ENCODE results near the gene PLXNA4. TPM values are rescaled to one million over a fixed set of nuclear protein-coding genes. Genes with fewer than 3 reads are reported as not detected.

The PLXNA4 gene
- total and polyA plus RNA-seq, 10 donors: 0.15 to 14.7 (median 8.7) TPM

GRCh38 chr7:132317701-132318351 lies 258.4 kb downstream of the PLXNA4 start:
- peaks cover 4 to 19% (median 16%) of the 10 kb centered on the region in 6 donors for H3K4me1 ChIP-seq
- no peak for TF ChIP-seq POLR2AphosphoS5 (IDR thresholded peaks at IDR 0.05)
- no peak for TF ChIP-seq CTCF (IDR thresholded peaks at IDR 0.05 in 8 of 11, conservative IDR thresholded peaks at IDR 0.05 in 3 of 11)
- no peak for TF ChIP-seq POLR2A (IDR thresholded peaks at IDR 0.05)
- H3K36me3 ChIP-seq: no peaks in the 10 kb centered on the region
- H3K27ac ChIP-seq: no peak overlapping the region
- no peaks in the 10 kb centered on the region for H3K9me3 ChIP-seq
- peaks cover 0 to 43% (median 0%) of the 10 kb centered on the region in 7 donors for H3K27me3 ChIP-seq (replicated peaks in 1 of 7)
- no peak for DNase-seq
- 62 to 76% (median 76%) methylated on average over 7 of the region's 7 CpGs for WGBS, 5 donors
- H3K4me3 ChIP-seq: no peak overlapping the region
- intact Hi-C loops (cut with DNase I; ENCODE audit: low total_unique reads): loop anchor here (5.0 kb wide), 1 partner anchor 264 kb away; no protein-coding TSS in a partner anchor

- TF ChIP-seq POLR2AphosphoS5 (IDR thresholded peaks at IDR 0.05) (no peak), POLR2A (IDR thresholded peaks at IDR 0.05) (no peak), CTCF (IDR thresholded peaks at IDR 0.05 in 8 of 11, conservative IDR thresholded peaks at IDR 0.05 in 3 of 11) (no peak)
- H3K4me3 ChIP-seq: no peak overlapping the region
- H3K36me3 ChIP-seq: no peaks in the 10 kb centered on the region
- no peaks in the 10 kb centered on the region for H3K4me1 ChIP-seq
- intact Hi-C loops (cut with DNase I; ENCODE audit: low total_unique reads): no loop called here
- H3K27me3 ChIP-seq (replicated peaks in 1 of 7): peaks cover 0 to 21% (median 0%) of the 10 kb centered on the region in 7 donors
- no peak overlapping the region for H3K27ac ChIP-seq
- 77 to 86% (median 78%) methylated on average over 4 of the region's 4 CpGs for WGBS, 5 donors
- no peaks in the 10 kb centered on the region for H3K9me3 ChIP-seq
- DNase-seq: no peak
Measured at GRCh38 chr7:132312531-132313055, 263.7 kb downstream of the PLXNA4 start.

GRCh38 chr7:132311733-132312132 lies 264.5 kb downstream of the PLXNA4 start:
- intact Hi-C loops (cut with DNase I; ENCODE audit: low total_unique reads): no loop called here
- Histone ChIP-seq H3K36me3 (no peaks in the 10 kb centered on the region), H3K27ac (no peak overlapping the region), H3K4me1 (no peaks in the 10 kb centered on the region), H3K4me3 (no peak overlapping the region), H3K27me3 (replicated peaks in 1 of 7) (peaks cover 0 to 24% (median 0%) of the 10 kb centered on the region in 7 donors), H3K9me3 (no peaks in the 10 kb centered on the region)
- no peak for DNase-seq
- 65 to 88% (median 79%) methylated on average over 2 of the region's 2 CpGs for WGBS, 5 donors
- no peak for TF ChIP-seq POLR2A (IDR thresholded peaks at IDR 0.05)
- TF ChIP-seq POLR2AphosphoS5 (IDR thresholded peaks at IDR 0.05): no peak
- no peak for TF ChIP-seq CTCF (IDR thresholded peaks at IDR 0.05 in 8 of 11, conservative IDR thresholded peaks at IDR 0.05 in 3 of 11)

- Histone ChIP-seq H3K27me3 (replicated peaks in 1 of 7) (peaks cover 0 to 24% (median 0%) of the 10 kb centered on the region in 7 donors), H3K9me3 (no peaks in the 10 kb centered on the region), H3K4me3 (no peak overlapping the region), H3K27ac (no peak overlapping the region), H3K36me3 (no peaks in the 10 kb centered on the region), H3K4me1 (no peaks in the 10 kb centered on the region)
- intact Hi-C loops (cut with DNase I; ENCODE audit: low total_unique reads): no loop called here
- no peak for TF ChIP-seq CTCF (IDR thresholded peaks at IDR 0.05 in 8 of 11, conservative IDR thresholded peaks at IDR 0.05 in 3 of 11)
- no peak for TF ChIP-seq POLR2AphosphoS5 (IDR thresholded peaks at IDR 0.05)
- no peak for TF ChIP-seq POLR2A (IDR thresholded peaks at IDR 0.05)
- WGBS, 5 donors: 49 to 59% (median 58%) methylated on average over 9 of the region's 9 CpGs
- DNase-seq: no peak
Measured at GRCh38 chr7:132309102-132309805, 267.0 kb downstream of the PLXNA4 start.
